Activated T-cell treated with anti-CD3 and anti-CD28 coated beads for 4 hours (primary cell): Measurements from ENCODE around the gene NANP.
"Not testable (repeated sequence)": the region's sequence is repeated elsewhere in the genome, so short reads cannot be mapped to it uniquely, and the experiment has no call there.

ENCODE experiments used
- DNase-seq: peaks from one replicate; pipeline ENCODE4 v3.0.0-alpha.2; 2020

NANP gene

GRCh38 chr20:25623736-25624499 lies at the start of gene NANP:
Gene NANP, minus strand, starts transcription at chr20:25624014. Its CDS starts 66 bp downstream, at chr20:25623948.
- DNase-seq: peak; percentile 72

- DNase-seq: no peak
Observed at GRCh38 chr20:25672659-25673235, 48.9 kb upstream of the NANP start.

- DNase-seq: no peak
Observed at GRCh38 chr20:25669826-25670422, 46.1 kb upstream of the NANP start.

GRCh38 chr20:25668446-25668845 lies 44.6 kb upstream of the NANP start:
- DNase-seq: no peak

GRCh38 chr20:25659999-25660398 lies 36.2 kb upstream of the NANP start:
- DNase-seq: no peak

GRCh38 chr20:25654487-25654886 lies 30.7 kb upstream of the NANP start:
- DNase-seq: no peak

GRCh38 chr20:25652866-25653265 lies 29.1 kb upstream of the NANP start:
- not testable (repeated sequence) for DNase-seq

GRCh38 chr20:25644814-25645213 lies 21.0 kb upstream of the NANP start:
- DNase-seq: no peak

GRCh38 chr20:25643716-25644115 lies 19.9 kb upstream of the NANP start:
- DNase-seq: no peak

- no peak for DNase-seq
Observed at GRCh38 chr20:25637247-25637646, 13.4 kb upstream of the NANP start.

GRCh38 chr20:25632940-25633790 lies 9.4 kb upstream of the NANP start:
- DNase-seq: no peak

- DNase-seq: not testable (repeated sequence)
Observed at GRCh38 chr20:25630615-25631014, 6.8 kb upstream of the NANP start.

GRCh38 chr20:25629816-25630499 lies 6.1 kb upstream of the NANP start:
- no peak for DNase-seq

GRCh38 chr20:25626779-25627178 lies 3.0 kb upstream of the NANP start:
- no peak for DNase-seq

- DNase-seq: peak; percentile 15
Observed at GRCh38 chr20:25624500-25624939, 706 bp upstream of the NANP start.

- DNase-seq: no peak
Observed at GRCh38 chr20:25623225-25623735, 534 bp downstream of the NANP start.

GRCh38 chr20:25622450-25623224 lies 1.2 kb downstream of the NANP start:
- no peak for DNase-seq

GRCh38 chr20:25622049-25622448 lies 1.8 kb downstream of the NANP start:
- DNase-seq: no peak

- no peak for DNase-seq
Observed at GRCh38 chr20:25619514-25619913, 4.3 kb downstream of the NANP start.

GRCh38 chr20:25608774-25609173 lies 15.0 kb downstream of the NANP start:
- no peak for DNase-seq

GRCh38 chr20:25606094-25606695 lies 17.6 kb downstream of the NANP start:
- DNase-seq: no peak
